Fibroblast of lung (primary cell): ENCODE data around the gene CARD18. TPM values are rescaled to one million over a fixed set of nuclear protein-coding genes. Genes with fewer than 3 reads are reported as not detected.

ENCODE experiments used
- DNase-seq, 2 donors: peaks; one replicate each; pipeline versions ENCODE4 v3.0.0 to v3.0.0-alpha.2; 2010; ENCODE audit warnings: low read depth in 2 of 2
- H2AFZ ChIP-seq: 2 replicates; pipeline ENCODE4 v1.5.1; 2012; ENCODE audit warnings: low read length, control low read depth, inconsistent platforms
- H3K27ac ChIP-seq: 2 replicates; pipeline ENCODE4 v1.5.1; 2011; ENCODE audit warnings: low read length, control low read depth; ENCODE audit not compliant: insufficient read depth
- H3K27me3 ChIP-seq: 2 replicates; pipeline ENCODE4 v1.5.1; 2011; ENCODE audit warnings: mild to moderate bottlenecking, low read length; ENCODE audit not compliant: control insufficient read depth, insufficient read depth
- H3K36me3 ChIP-seq: 2 replicates; pipeline ENCODE4 v1.5.1; 2011; ENCODE audit warnings: low read length; ENCODE audit not compliant: control insufficient read depth, insufficient read depth
- H3K4me1 ChIP-seq: 2 replicates; pipeline ENCODE4 v1.5.1; 2011; ENCODE audit warnings: low read length; ENCODE audit not compliant: control insufficient read depth, insufficient read depth; ENCODE audit errors: extremely low read depth
- H3K4me2 ChIP-seq: 2 replicates; pipeline ENCODE4 v1.5.1; 2011; ENCODE audit warnings: low read length, control low read depth; ENCODE audit not compliant: insufficient read depth; ENCODE audit errors: extremely low read depth
- H3K4me3 ChIP-seq, 4 experiments: fragments of 200-600 bp in 1 of 4; sonication (generic) in 1 of 4; replicated peaks in 1 of 4; 2 replicates each; pipeline ENCODE4 v1.5.1; 2011 to 2016; ENCODE audit warnings: low read length in 4 of 4, low read depth in 3 of 4, mild to moderate bottlenecking in 3 of 4, control low read depth in 2 of 4, inconsistent platforms in 1 of 4, mixed read lengths in 1 of 4; ENCODE audit not compliant: insufficient read depth in 1 of 4; ENCODE audit errors: control extremely low read depth in 1 of 4
- H3K79me2 ChIP-seq: 2 replicates; pipeline ENCODE4 v1.5.1; 2012; ENCODE audit warnings: mild to moderate bottlenecking, low read length, inconsistent platforms; ENCODE audit not compliant: control insufficient read depth, insufficient read depth
- H3K9ac ChIP-seq: 2 replicates; pipeline ENCODE4 v1.5.1; 2011; ENCODE audit warnings: mild to moderate bottlenecking, low read length, control low read depth; ENCODE audit not compliant: insufficient read depth
- H3K9me3 ChIP-seq: 2 replicates; pipeline ENCODE4 v1.5.1; 2012; ENCODE audit warnings: low read depth, low read length; ENCODE audit not compliant: control insufficient read depth, insufficient read depth
- H4K20me1 ChIP-seq: 2 replicates; pipeline ENCODE4 v1.5.1; 2011; ENCODE audit warnings: low read length; ENCODE audit not compliant: control insufficient read depth, insufficient read depth; ENCODE audit errors: extremely low read depth
- EZH2 ChIP-seq: IDR thresholded peaks from 2 replicates; pipeline ENCODE4 v1.5.1; 2012; ENCODE audit warnings: low read length, control low read depth, mild to moderate bottlenecking; ENCODE audit errors: missing control alignments
- polyA plus RNA-seq, 2 donors: library from polyadenylated mRNA; depleted of rRNA in 1 of 2; stranded (reverse) in 1 of 2; unstranded in 1 of 2; fragments of >200 nt; gene quantifications; 2 replicates each; pipeline ENCODE4 v1.2.1, GENCODE V29; 2011 to 2012; ENCODE audit warnings: missing spikeins in 1 of 2
- total RNA-seq: library from RNA; depleted of rRNA; stranded (reverse); fragments of >200 nt; gene quantifications from 2 replicates; pipeline ENCODE4 v1.2.1, GENCODE V29; 2014
- TF ChIP-seq, protein P1 (sequence below), 2 donors: IDR thresholded peaks in 1 of 2; conservative IDR thresholded peaks in 1 of 2; 1 replicate in 1 of 2; 2 replicates in 1 of 2; pipeline ENCODE4 v1.5.1; 2011 to 2012; ENCODE audit warnings: low read length in 2 of 2, control low read depth in 1 of 2, inconsistent platforms in 1 of 2, low read depth in 1 of 2, mild to moderate bottlenecking in 1 of 2

The CARD18 gene
- total and polyA plus RNA-seq, 2 donors (not counting 1 experiment from before 2014, with no cell fraction given): not detected

DNA sequence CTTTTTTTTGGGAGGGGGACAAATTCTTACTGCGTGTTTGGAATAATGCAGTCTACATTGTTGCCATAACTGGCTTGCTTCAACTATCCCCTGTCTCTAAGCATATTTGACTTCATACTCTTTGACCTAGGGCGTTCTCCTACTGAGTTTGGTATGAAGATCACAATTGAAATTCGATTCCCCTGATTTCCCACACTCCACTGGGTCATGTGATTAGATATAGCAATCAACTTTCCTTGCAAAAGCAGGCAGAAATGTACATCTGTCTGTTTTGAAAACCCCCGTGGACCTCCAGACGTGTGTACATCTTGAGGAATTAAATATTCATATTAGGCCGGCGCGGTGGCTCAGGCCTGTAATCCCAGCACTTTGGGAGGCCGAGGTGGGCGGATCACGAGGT, 13.8 kb upstream of the CARD18 start:
- Histone ChIP-seq H3K4me3 (no peak overlapping the region), H3K36me3 (no peaks in the 10 kb centered on the region), H3K4me1 (peaks cover 2% of the 10 kb centered on the region), H3K4me2 (no peak overlapping the region), H3K9me3 (no peaks in the 10 kb centered on the region), H3K79me2 (no peaks in the 10 kb centered on the region), H4K20me1 (no peaks in the 10 kb centered on the region), H3K9ac (no peak overlapping the region), H3K27ac (no peak overlapping the region), H2AFZ (no peak overlapping the region), H3K27me3 (no peaks in the 10 kb centered on the region)
- DNase-seq: no peak
- TF ChIP-seq EZH2: no peak
- TF ChIP-seq, protein P1, sequence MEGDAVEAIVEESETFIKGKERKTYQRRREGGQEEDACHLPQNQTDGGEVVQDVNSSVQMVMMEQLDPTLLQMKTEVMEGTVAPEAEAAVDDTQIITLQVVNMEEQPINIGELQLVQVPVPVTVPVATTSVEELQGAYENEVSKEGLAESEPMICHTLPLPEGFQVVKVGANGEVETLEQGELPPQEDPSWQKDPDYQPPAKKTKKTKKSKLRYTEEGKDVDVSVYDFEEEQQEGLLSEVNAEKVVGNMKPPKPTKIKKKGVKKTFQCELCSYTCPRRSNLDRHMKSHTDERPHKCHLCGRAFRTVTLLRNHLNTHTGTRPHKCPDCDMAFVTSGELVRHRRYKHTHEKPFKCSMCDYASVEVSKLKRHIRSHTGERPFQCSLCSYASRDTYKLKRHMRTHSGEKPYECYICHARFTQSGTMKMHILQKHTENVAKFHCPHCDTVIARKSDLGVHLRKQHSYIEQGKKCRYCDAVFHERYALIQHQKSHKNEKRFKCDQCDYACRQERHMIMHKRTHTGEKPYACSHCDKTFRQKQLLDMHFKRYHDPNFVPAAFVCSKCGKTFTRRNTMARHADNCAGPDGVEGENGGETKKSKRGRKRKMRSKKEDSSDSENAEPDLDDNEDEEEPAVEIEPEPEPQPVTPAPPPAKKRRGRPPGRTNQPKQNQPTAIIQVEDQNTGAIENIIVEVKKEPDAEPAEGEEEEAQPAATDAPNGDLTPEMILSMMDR (conservative IDR thresholded peaks at IDR 0.05 in 1 of 2, IDR thresholded peaks at IDR 0.05 in 1 of 2; ENCODE audit: low read depth in 1 of 2, low read length in 2 of 2): no peak

DNA sequence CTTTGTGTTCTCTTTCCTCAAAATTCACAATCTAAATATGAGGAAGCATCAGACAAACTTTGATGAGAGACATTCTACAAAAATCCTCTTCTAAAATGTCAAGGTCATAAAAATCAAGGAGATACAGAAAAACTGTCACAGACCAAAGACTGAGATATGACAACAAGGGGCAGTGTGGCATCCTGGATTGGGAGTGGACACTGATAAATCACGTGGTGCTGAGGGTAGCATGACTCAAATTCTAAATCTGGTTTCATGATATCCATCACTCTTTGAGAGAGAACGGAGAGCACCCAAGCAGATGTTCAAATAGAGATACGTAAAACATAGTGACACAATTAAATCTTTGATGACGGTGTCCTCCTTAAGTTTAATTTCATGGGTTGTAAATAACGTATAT, 13.0 kb upstream of the CARD18 start:
- peaks cover 2% of the 10 kb centered on the region for H3K4me1 ChIP-seq
- H3K4me3 ChIP-seq: no peak overlapping the region
- H3K4me2 ChIP-seq: no peak overlapping the region
- no peak overlapping the region for H3K27ac ChIP-seq
- TF ChIP-seq, protein P1 (conservative IDR thresholded peaks at IDR 0.05 in 1 of 2, IDR thresholded peaks at IDR 0.05 in 1 of 2; ENCODE audit: low read depth in 1 of 2, low read length in 2 of 2): no peak
- no peak for TF ChIP-seq EZH2
- no peak overlapping the region for H3K9ac ChIP-seq
- no peaks in the 10 kb centered on the region for H3K9me3 ChIP-seq
- H3K27me3 ChIP-seq: no peaks in the 10 kb centered on the region
- H3K79me2 ChIP-seq: no peaks in the 10 kb centered on the region
- no peak overlapping the region for H2AFZ ChIP-seq
- H4K20me1 ChIP-seq: no peaks in the 10 kb centered on the region
- H3K36me3 ChIP-seq: no peaks in the 10 kb centered on the region
- DNase-seq: peak; percentile 5 to 16

DNA sequence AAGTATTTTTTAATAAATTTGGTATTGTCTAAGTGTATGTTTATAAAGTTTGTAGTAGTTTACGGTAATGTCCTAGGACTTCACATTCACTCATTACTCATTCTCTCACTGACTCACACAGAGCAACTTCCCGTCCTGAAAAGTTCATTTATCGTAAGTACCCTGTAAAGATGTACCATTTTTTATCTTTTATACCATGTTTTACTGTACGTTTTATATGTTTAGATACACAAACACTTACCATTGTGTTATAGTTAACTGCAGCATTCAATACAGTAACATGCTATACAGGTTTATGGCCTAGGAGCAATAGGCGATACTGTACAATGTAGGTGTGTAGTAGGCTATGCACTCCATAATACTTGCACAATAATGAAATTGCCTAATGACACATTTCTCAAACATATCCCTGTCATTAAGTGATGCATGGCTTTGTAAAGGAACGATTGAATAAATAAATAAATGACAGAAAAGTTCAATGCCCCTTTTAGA, 12.5 kb upstream of the CARD18 start:
- Histone ChIP-seq H3K4me3 (no peak overlapping the region), H4K20me1 (no peaks in the 10 kb centered on the region), H3K4me1 (peaks cover 2% of the 10 kb centered on the region), H3K27me3 (no peaks in the 10 kb centered on the region), H3K27ac (no peak overlapping the region), H3K4me2 (no peak overlapping the region), H3K79me2 (no peaks in the 10 kb centered on the region), H3K9ac (no peak overlapping the region), H3K9me3 (no peaks in the 10 kb centered on the region), H2AFZ (no peak overlapping the region), H3K36me3 (no peaks in the 10 kb centered on the region)
- TF ChIP-seq, protein P1 (conservative IDR thresholded peaks at IDR 0.05 in 1 of 2, IDR thresholded peaks at IDR 0.05 in 1 of 2; ENCODE audit: low read depth in 1 of 2, low read length in 2 of 2): no peak
- TF ChIP-seq EZH2: no peak
- DNase-seq: peak; percentile 68 to 78
